ENCODE data around the gene HBD. TPM values are rescaled to one million over a fixed set of nuclear protein-coding genes. Genes with fewer than 3 reads are reported as not detected.

Gene HBD
- polyA plus RNA-seq, 1 of the 3 experiments (the other 2 are of a cell fraction): not detected

DNA sequence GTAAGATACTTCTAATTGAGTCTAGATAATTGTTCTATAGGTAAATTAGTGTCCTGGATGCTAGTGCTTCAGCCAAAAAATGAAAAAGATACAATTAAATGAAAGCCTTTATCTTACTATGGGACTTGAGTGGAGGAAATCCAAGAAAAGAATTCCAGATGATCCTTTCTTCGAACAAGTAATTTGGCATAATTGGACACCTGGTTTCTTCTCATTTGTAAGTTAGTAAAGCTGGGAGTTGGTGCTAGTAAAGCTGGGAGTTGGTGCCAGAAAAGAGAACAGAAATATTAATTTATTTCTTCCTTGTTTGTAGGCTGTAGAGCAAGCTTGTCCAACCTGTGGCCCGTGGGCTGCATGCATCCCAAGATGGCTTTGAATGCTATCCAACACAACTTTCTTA, 46.1 kb downstream of the HBD start:
- no peaks in the 10 kb centered on the region for H3F3A ChIP-seq (replicated peaks; ENCODE audit: insufficient read depth)
- H2AFZ ChIP-seq (ENCODE audit: low read depth): no peak overlapping the region
- ChIA-PET CTCF (no interaction called here), POLR2A (no interaction called here)
- no peaks in the 10 kb centered on the region for H3K9me2 ChIP-seq
- no peak overlapping the region for H3K4me3 ChIP-seq (ENCODE audit: low read depth in 2 of 2, low read length in 1 of 2)
- H3K27ac ChIP-seq (ENCODE audit: low read depth in 2 of 2, low read length in 1 of 2): no peak overlapping the region
- H3K79me2 ChIP-seq (ENCODE audit: insufficient read depth): no peaks in the 10 kb centered on the region
- TF ChIP-seq MXI1 (IDR thresholded peaks at IDR 0.05; ENCODE audit: low read depth, low read length) (no peak), EZH2phosphoT487 (IDR thresholded peaks at IDR 0.05; ENCODE audit: borderline replicate concordance, low read depth) (no peak)
- no peaks in the 10 kb centered on the region for H3K4me1 ChIP-seq (ENCODE audit: control insufficient read depth in 1 of 2, insufficient read depth in 2 of 2, low read depth in 1 of 2, low read length in 1 of 2)
- no peak overlapping the region for H3K4me2 ChIP-seq
- H3K9me3 ChIP-seq: no peaks in the 10 kb centered on the region
- no peaks in the 10 kb centered on the region for H4K20me1 ChIP-seq (ENCODE audit: insufficient read depth)
- no peaks in the 10 kb centered on the region for H3K27me3 ChIP-seq (ENCODE audit: insufficient read depth)
- 1% methylated on average over 2 of the region's 2 CpGs for WGBS (ENCODE audit: low lambda C conversion rate)
- no peak for DNase-seq
- H3K36me3 ChIP-seq (replicated peaks in 1 of 2; ENCODE audit: control insufficient read depth in 1 of 2, insufficient read depth in 2 of 2, low read length in 1 of 2): no peaks in the 10 kb centered on the region
- no peak overlapping the region for H3K9ac ChIP-seq

Other genes with a start within 250 kb of the HBD start
- not detected in 2 replicates for gene OR51L1, start 239.6 kb downstream of the HBD start, polyA plus RNA-seq (2012; rRNA removed)
- gene OR52J3, start 188.0 kb downstream of the HBD start, polyA plus RNA-seq (2012; rRNA removed): not detected in 2 replicates
- gene OR52E2, start 174.9 kb downstream of the HBD start, polyA plus RNA-seq (2012; rRNA removed): not detected in 2 replicates
- not detected in 2 replicates for gene OR52E1, start 164.9 kb downstream of the HBD start, polyA plus RNA-seq (2012; rRNA removed)
- not detected in 2 replicates for gene OR52A5, start 96.1 kb downstream of the HBD start, polyA plus RNA-seq (2012; rRNA removed)
- gene OR52A1, start 79.7 kb downstream of the HBD start, polyA plus RNA-seq (2012; rRNA removed): not detected in 2 replicates
- gene OR51V1, start 33.8 kb downstream of the HBD start, polyA plus RNA-seq (2012; rRNA removed): not detected in 2 replicates
- gene HBB, start 7.4 kb downstream of the HBD start, polyA plus RNA-seq (2012; rRNA removed): not detected in 2 replicates
- gene HBG1, start 15.4 kb upstream of the HBD start, polyA plus RNA-seq (2012; rRNA removed): not detected in 2 replicates
- gene HBG2, start 20.3 kb upstream of the HBD start, polyA plus RNA-seq (2012; rRNA removed): 0.33 TPM in 1 of 2 replicates, not detected in the other
- gene HBE1, start 35.5 kb upstream of the HBD start, polyA plus RNA-seq (2012; rRNA removed): 2.4 TPM in 2 replicates
- gene OR51B4, start 67.5 kb upstream of the HBD start, polyA plus RNA-seq (2012; rRNA removed): 0.07 and 0.29 TPM in 2 replicates
- gene OR51B2, start 89.8 kb upstream of the HBD start, polyA plus RNA-seq (2012; rRNA removed): not detected in 2 replicates
- gene OR51B5, start 109.0 kb upstream of the HBD start, polyA plus RNA-seq (2012; rRNA removed): 0.15 and 0.29 TPM in 2 replicates
- gene OR51B6, start 117.0 kb upstream of the HBD start, polyA plus RNA-seq (2012; rRNA removed): not detected in 2 replicates
- gene OR51M1, start 149.3 kb upstream of the HBD start, polyA plus RNA-seq (2012; rRNA removed): not detected in 2 replicates
- not detected in 2 replicates for gene OR51Q1, start 187.6 kb upstream of the HBD start, polyA plus RNA-seq (2012; rRNA removed)
- 0.08 TPM in 1 of 2 replicates, not detected in the other for gene OR51I1, start 207.0 kb upstream of the HBD start, polyA plus RNA-seq (2012; rRNA removed)
- gene OR51I2, start 214.8 kb upstream of the HBD start, polyA plus RNA-seq (2012; rRNA removed): not detected in 2 replicates

Measured in SK-N-SH (cell line).